Epithelial cell of esophagus (primary cell): ENCODE data around the gene LHX6.

Source experiments
- DNase-seq: peaks from one replicate; pipeline ENCODE4 v3.0.0; 2010; ENCODE audit warnings: low read depth
- H3K4me3 ChIP-seq: 2 replicates; pipeline ENCODE4 v1.5.1; 2011; ENCODE audit warnings: mild to moderate bottlenecking, low read length, control low read depth
- CTCF ChIP-seq: IDR thresholded peaks from 2 replicates; pipeline ENCODE4 v1.5.1; 2011; ENCODE audit warnings: low read depth, mild to moderate bottlenecking, low read length, control low read depth, inconsistent platforms; ENCODE audit not compliant: insufficient read depth; ENCODE audit errors: missing control alignments

LHX6 gene

GRCh38 chr9:122155796-122156195 lies 73.0 kb downstream of the LHX6 start:
- H3K4me3 ChIP-seq = no peak overlapping the region
- DNase-seq = no peak
- TF ChIP-seq CTCF = no peak
